HepG2 (cell line): ENCODE results near the gene LINC00632. TPM values are rescaled to one million over a fixed set of nuclear protein-coding genes. Genes with fewer than 3 reads are reported as not detected.

ENCODE experiments used
- ATAC-seq: fragments of 200-7000 bp; cut with Tn5 transposase; 3 replicates; pipeline ENCODE4 v1.9.1; 2020; ENCODE audit warnings: mild to moderate bottlenecking, moderate library complexity
- BruUV-seq: library from RNA; stranded (reverse); fragments of 400-500 nt; replicated peaks from 2 replicates; lab custom pipeline; 2021; lab: Mats Ljungman, UMichigan
- CTCF ChIA-PET: fragments of 300-600 bp; formaldehyde crosslinking; extraction: SDS; loops from one replicate; lab custom pipeline; 2021; ENCODE audit warnings: low total read pairs, inconsistent platforms, low intra/inter-chr PET ratio; lab: Yijun Ruan, JAX
- POLR2A ChIA-PET: fragments of 350-600 bp; sonication (Branson Sonifier 250); formaldehyde crosslinking; loops from one replicate; lab custom pipeline; 2020; ENCODE audit warnings: antibody characterized with exemption, inconsistent platforms; lab: Yijun Ruan, JAX
- DNase-seq: peaks from one replicate; pipeline ENCODE4 v3.0.0-alpha.2; 2015; ENCODE audit warnings: low spot score
- FAIRE-seq: peaks from 3 replicates; lab custom pipeline; 2011; peaks lifted over from hg19 to GRCh38; lab: Jason Lieb, UNC
- H2AFZ ChIP-seq: one replicate; pipeline ENCODE4 v1.6.1; 2011; ENCODE audit warnings: low read length, inconsistent platforms
- H3K27ac ChIP-seq: fragments of 300-600 bp; 3 replicates; pipeline ENCODE4 v1.8.0; 2011; ENCODE audit warnings: mixed run types, mild to moderate bottlenecking, mixed read lengths, low read length, inconsistent platforms; ENCODE audit not compliant: insufficient read depth; ENCODE audit errors: extremely low read length
- H3K27me3 ChIP-seq, 2 experiments: fragments of 200-600 bp in 1 of 2; 2 replicates in 1 of 2; 3 replicates in 1 of 2; pipeline versions ENCODE4 v1.6.0 to v1.8.0; 2011; ENCODE audit warnings: low read length in 2 of 2, mild to moderate bottlenecking in 2 of 2, moderate library complexity in 2 of 2, inconsistent platforms in 1 of 2; ENCODE audit not compliant: insufficient read depth in 2 of 2, control insufficient read depth in 1 of 2
- H3K36me3 ChIP-seq, 2 experiments: fragments of 200-600 bp in 1 of 2; replicated peaks in 1 of 2; 2 replicates in 1 of 2; 3 replicates in 1 of 2; pipeline versions ENCODE4 v1.5.1 to v1.8.0; 2011; ENCODE audit warnings: low read length in 2 of 2, inconsistent platforms in 1 of 2; ENCODE audit not compliant: insufficient read depth in 2 of 2, control insufficient read depth in 1 of 2
- H3K4me1 ChIP-seq: 2 replicates; pipeline ENCODE4 v1.5.1; 2012; ENCODE audit warnings: low read length, inconsistent platforms; ENCODE audit not compliant: insufficient read depth
- H3K4me2 ChIP-seq: 2 replicates; pipeline ENCODE4 v1.6.0; 2011; ENCODE audit warnings: low read depth, low read length, inconsistent platforms
- H3K4me3 ChIP-seq, 3 experiments: fragments of 200-600 bp in 1 of 3; sonication (generic), shearing (Covaris generic) in 1 of 3; replicated peaks in 1 of 3; 2 replicates each; pipeline ENCODE4 v1.5.1; 2011 to 2016; ENCODE audit warnings: low read length in 3 of 3, inconsistent platforms in 2 of 3, low read depth in 2 of 3, mild to moderate bottlenecking in 2 of 3, control low read depth in 1 of 3, mixed read lengths in 1 of 3; ENCODE audit not compliant: insufficient read depth in 1 of 3
- H3K79me2 ChIP-seq: one replicate; pipeline ENCODE4 v1.6.1; 2011; ENCODE audit warnings: low read length, inconsistent platforms; ENCODE audit not compliant: insufficient read depth
- H3K9ac ChIP-seq: 2 replicates; pipeline ENCODE4 v1.6.0; 2011; ENCODE audit warnings: mild to moderate bottlenecking, low read depth, low read length, inconsistent platforms; ENCODE audit not compliant: insufficient read depth
- H3K9me3 ChIP-seq: 2 replicates; pipeline ENCODE4 v1.5.1; 2012; ENCODE audit warnings: mild to moderate bottlenecking, low read length
- H4K20me1 ChIP-seq: 2 replicates; pipeline ENCODE4 v1.6.0; 2011; ENCODE audit warnings: inconsistent platforms, mild to moderate bottlenecking, low read length, moderate library complexity; ENCODE audit not compliant: insufficient read depth
- RORA ChIP-seq: sonication (generic); formaldehyde crosslinking; IDR thresholded peaks from 2 replicates; pipeline ENCODE4 v1.5.0; 2020; ENCODE audit warnings: mild to moderate bottlenecking, missing genetic modification reagents, moderate library complexity
- XRCC5 ChIP-seq: fragments of 200-400 bp; formaldehyde crosslinking; optimal IDR thresholded peaks from 2 replicates; pipeline ENCODE3; 2017; ENCODE audit warnings: mild to moderate bottlenecking, low read length
- WGBS: methylation state at CpG from one replicate; pipeline ENCODE4 v1.1.6; 2017; ENCODE audit warnings: low lambda C conversion rate; 5-methylcytosine and 5-hydroxymethylcytosine counted together
- in situ Hi-C: cut with HindIII; loops from 2 replicates; pipeline ENCODE4 v1.10.0; 2017; ENCODE audit warnings: low pct_unique_long_range_greater_than_20kb; ENCODE audit not compliant: extremely low pct_ligation_motif_present
- intact Hi-C: fragments of 100-400 bp; cut with micrococcal nuclease; formaldehyde crosslinking; loops from one replicate; pipeline ENCODE4 v1.10.0; 2022; ENCODE audit not compliant: unreplicated experiment
- polyA plus RNA-seq, 8 experiments: library from polyadenylated mRNA; depleted of rRNA in 3 of 8; stranded (reverse) in 7 of 8; unstranded in 1 of 8; fragments of >200 nt; fragmentation: Illumina TruSeq in 4 of 8; extraction: Trizol in 4 of 8; gene quantifications; 2 replicates each; pipeline versions ENCODE4 v1.2.1 to v1.2.3, GENCODE V29; 2011 to 2016; ENCODE audit warnings: low read depth in 4 of 8, missing spikeins in 1 of 8, mixed read lengths in 1 of 8; ENCODE audit not compliant: insufficient read depth in 1 of 8
- total RNA-seq, 5 experiments: library from RNA; depleted of rRNA; stranded (reverse); fragments of >200 nt; fragmentation: Illumina TruSeq; extraction: Trizol; gene quantifications; 2 replicates each; pipeline ENCODE4 v1.2.3, GENCODE V29; 2016; ENCODE audit warnings: low read depth in 1 of 5

LINC00632 gene
- total and polyA plus RNA-seq, 2 of the 13 experiments (the other 11 are each of a cell fraction or from before 2014, with no cell fraction given), result 0.13 TPM; not detected in 1

GRCh38 chrX:140724736-140725135 lies 15.2 kb downstream of the LINC00632 start:
- H3K27ac ChIP-seq, result no peak overlapping the region
- H3K9ac ChIP-seq, result no peak overlapping the region
- DNase-seq (no peak), FAIRE-seq (peak; percentile 43), ATAC-seq (no peak)
- no peaks in the 10 kb centered on the region for H3K4me1 ChIP-seq
- no peaks in the 10 kb centered on the region for H3K36me3 ChIP-seq
- H3K4me2 ChIP-seq, result no peak overlapping the region
- in situ Hi-C loops, result no loop called here
- no peak overlapping the region for H3K4me3 ChIP-seq
- POLR2A ChIA-PET, result no interaction called here
- CTCF ChIA-PET, result no interaction called here
- no peaks in the 10 kb centered on the region for H3K79me2 ChIP-seq
- no peaks in the 10 kb centered on the region for H4K20me1 ChIP-seq
- H3K27me3 ChIP-seq, result no peaks in the 10 kb centered on the region; a peak in 1 of 5 replicates
- 40% methylated on average over 3 of the region's 3 CpGs for WGBS
- intact Hi-C loops, result no loop called here
- H3K9me3 ChIP-seq, result peaks cover 29% of the 10 kb centered on the region
- BruUV-seq, result no TSS peak
- TF ChIP-seq RORA, result no peak
- H2AFZ ChIP-seq, result no peak overlapping the region

- no TSS peak for BruUV-seq
- DNase-seq, result no peak
- WGBS, result 50% methylated on average over 3 of the region's 4 CpGs
- H3K9me3 ChIP-seq, result peaks cover 29% of the 10 kb centered on the region
- H3K4me2 ChIP-seq, result no peak overlapping the region
- no peak overlapping the region for H3K4me3 ChIP-seq
- POLR2A ChIA-PET, result no interaction called here
- in situ Hi-C loops, result no loop called here
- no peaks in the 10 kb centered on the region for H3K36me3 ChIP-seq
- intact Hi-C loops, result no loop called here
- H2AFZ ChIP-seq, result no peak overlapping the region
- no peak overlapping the region for H3K27ac ChIP-seq
- no peak for FAIRE-seq
- ATAC-seq, result no peak
- TF ChIP-seq XRCC5, result no peak
- no peaks in the 10 kb centered on the region; a peak in 1 of 5 replicates for H3K27me3 ChIP-seq
- no peaks in the 10 kb centered on the region for H3K79me2 ChIP-seq
- no peak overlapping the region for H3K9ac ChIP-seq
- no peaks in the 10 kb centered on the region for H3K4me1 ChIP-seq
- CTCF ChIA-PET, result no interaction called here
- no peaks in the 10 kb centered on the region for H4K20me1 ChIP-seq
Measured at GRCh38 chrX:140725500-140725899, 15.9 kb downstream of the LINC00632 start.
